IMR-90 (cell line): ENCODE data around the gene FAM53B. TPM values are rescaled to one million over a fixed set of nuclear protein-coding genes. Genes with fewer than 3 reads are reported as not detected.

Experiments
- ATAC-seq: fragments of 200-7000 bp; cut with Tn5 transposase; 2 replicates; pipeline ENCODE4 v1.9.1; 2020; ENCODE audit warnings: low read depth, mild to moderate bottlenecking, moderate library complexity
- BruUV-seq: library from RNA; stranded (reverse); fragments of 400-500 nt; replicated peaks from 2 replicates; lab custom pipeline; 2021; lab: Mats Ljungman, UMichigan
- CTCF ChIA-PET: fragments of 300-600 bp; formaldehyde crosslinking; extraction: SDS; loops from one replicate; lab custom pipeline; 2021; ENCODE audit warnings: antibody characterized with exemption; lab: Yijun Ruan, JAX
- POLR2A ChIA-PET: fragments of 300-600 bp; sonication (Branson Sonifier 250); formaldehyde crosslinking; loops from one replicate; lab custom pipeline; 2022; ENCODE audit warnings: antibody characterized with exemption; ENCODE audit not compliant: unreplicated experiment; lab: Charles Lee
- DNase-seq: peaks from one replicate; pipeline ENCODE4 v3.0.0; 2013
- H2AFZ ChIP-seq: replicated peaks from 2 replicates; pipeline ENCODE3; 2013; ENCODE audit warnings: low read length, mild to moderate bottlenecking; ENCODE audit not compliant: poor library complexity
- H2AK5ac ChIP-seq: 2 replicates; pipeline ENCODE4 v1.6.1; 2013; ENCODE audit warnings: low read depth, low read length, inconsistent platforms
- H2AK9ac ChIP-seq: replicated peaks from 2 replicates; pipeline ENCODE3; 2013; ENCODE audit warnings: mild to moderate bottlenecking, low read depth, low read length, moderate library complexity; ENCODE audit not compliant: poor library complexity
- H2BK120ac ChIP-seq: 2 replicates; pipeline ENCODE4 v1.6.1; 2013; ENCODE audit warnings: low read depth, low read length, inconsistent platforms
- H2BK15ac ChIP-seq: 3 replicates; pipeline ENCODE4 v1.6.1; 2013; ENCODE audit warnings: low read depth, low read length, inconsistent platforms
- H2BK20ac ChIP-seq: 2 replicates; pipeline ENCODE4 v1.6.1; 2013; ENCODE audit warnings: low read depth, mild to moderate bottlenecking, inconsistent platforms, low read length, moderate library complexity
- H2BK5ac ChIP-seq: 2 replicates; pipeline ENCODE4 v1.6.1; 2013; ENCODE audit warnings: mild to moderate bottlenecking, low read depth, low read length, inconsistent platforms; ENCODE audit not compliant: poor library complexity, severe bottlenecking
- H3K14ac ChIP-seq: replicated peaks from 2 replicates; pipeline ENCODE4 v1.6.1; 2013; ENCODE audit warnings: low read depth, low read length, inconsistent platforms
- H3K18ac ChIP-seq: 2 replicates; pipeline ENCODE4 v1.6.1; 2013; ENCODE audit warnings: low read depth, low read length, control low read depth
- H3K23ac ChIP-seq: 2 replicates; pipeline ENCODE4 v1.6.1; 2013; ENCODE audit warnings: low read depth, low read length, inconsistent platforms
- H3K27ac ChIP-seq: 2 replicates; pipeline ENCODE4 v1.5.1; 2013; ENCODE audit warnings: mild to moderate bottlenecking, control low read depth, low read length; ENCODE audit not compliant: insufficient read depth
- H3K27me3 ChIP-seq: 2 replicates; pipeline ENCODE4 v1.6.1; 2013; ENCODE audit warnings: low read length; ENCODE audit not compliant: control insufficient read depth, insufficient read depth
- H3K36me3 ChIP-seq: 2 replicates; pipeline ENCODE4 v1.6.1; 2013; ENCODE audit warnings: low read length, mixed read lengths; ENCODE audit not compliant: control insufficient read depth, insufficient read depth
- H3K4ac ChIP-seq: 2 replicates; pipeline ENCODE4 v1.6.1; 2013; ENCODE audit warnings: low read depth, low read length, inconsistent platforms
- H3K4me1 ChIP-seq: 2 replicates; pipeline ENCODE4 v1.6.1; 2013; ENCODE audit warnings: low read length, mixed read lengths; ENCODE audit not compliant: control insufficient read depth, insufficient read depth
- H3K4me2 ChIP-seq: 2 replicates; pipeline ENCODE4 v1.6.1; 2013; ENCODE audit warnings: low read depth, mild to moderate bottlenecking, control low read depth, low read length, moderate library complexity
- H3K4me3 ChIP-seq: 2 replicates; pipeline ENCODE4 v1.5.1; 2013; ENCODE audit warnings: low read depth, mild to moderate bottlenecking, control low read depth, low read length, moderate library complexity; ENCODE audit not compliant: insufficient read depth
- H3K56ac ChIP-seq: 2 replicates; pipeline ENCODE4 v1.6.1; 2013; ENCODE audit warnings: low read length, inconsistent platforms; ENCODE audit not compliant: insufficient read depth; ENCODE audit errors: extremely low read depth
- H3K79me1 ChIP-seq, 2 experiments: 2 replicates each; pipeline ENCODE4 v1.6.1; 2013; ENCODE audit warnings: low read length in 2 of 2, inconsistent platforms in 1 of 2, low read depth in 1 of 2
- H3K9ac ChIP-seq: 2 replicates; pipeline ENCODE4 v1.6.1; 2013; ENCODE audit warnings: low read depth, low read length, control low read depth
- H3K9me1 ChIP-seq: 2 replicates; pipeline ENCODE4 v1.6.1; 2013; ENCODE audit warnings: low read length, inconsistent platforms; ENCODE audit not compliant: insufficient read depth
- H3K9me3 ChIP-seq: 2 replicates; pipeline ENCODE4 v1.6.1; 2013; ENCODE audit warnings: low read length; ENCODE audit not compliant: control insufficient read depth, insufficient read depth
- H4K20me1 ChIP-seq: 2 replicates; pipeline ENCODE4 v1.6.1; 2013; ENCODE audit warnings: low read length, inconsistent platforms; ENCODE audit not compliant: insufficient read depth
- H4K5ac ChIP-seq: 2 replicates; pipeline ENCODE4 v1.6.1; 2013; ENCODE audit warnings: mild to moderate bottlenecking, low read depth, low read length, control low read depth
- H4K8ac ChIP-seq, 2 experiments: 2 replicates each; pipeline ENCODE4 v1.6.1; 2013; ENCODE audit warnings: low read depth in 2 of 2, low read length in 2 of 2, control low read depth in 1 of 2, inconsistent platforms in 1 of 2
- H4K91ac ChIP-seq: 2 replicates; pipeline ENCODE4 v1.6.1; 2013; ENCODE audit warnings: low read depth, low read length, inconsistent platforms; ENCODE audit not compliant: insufficient read depth
- CEBPB ChIP-seq: IDR thresholded peaks from 2 replicates; pipeline ENCODE4 v1.6.1; 2012; ENCODE audit warnings: low read depth, low read length, improper control_type of control experiment
- CHD1 ChIP-seq: IDR thresholded peaks from 2 replicates; pipeline ENCODE4 v1.6.1; 2012; ENCODE audit warnings: low read depth, low read length, improper control_type of control experiment
- MAFK ChIP-seq: IDR thresholded peaks from 2 replicates; pipeline ENCODE4 v1.6.1; 2012; ENCODE audit warnings: low read depth, low read length, improper control_type of control experiment
- MAZ ChIP-seq: IDR thresholded peaks from 2 replicates; pipeline ENCODE4 v1.6.1; 2012; ENCODE audit warnings: low read depth, mild to moderate bottlenecking, low read length, improper control_type of control experiment, moderate library complexity, borderline replicate concordance
- MXI1 ChIP-seq: IDR thresholded peaks from 2 replicates; pipeline ENCODE4 v1.6.1; 2012; ENCODE audit warnings: low read depth, mild to moderate bottlenecking, low read length, moderate library complexity, borderline replicate concordance
- NFE2L2 ChIP-seq: fragments of 150-350 bp; IDR thresholded peaks from 2 replicates; pipeline ENCODE4 v1.6.1; 2016; ENCODE audit warnings: low read depth, mild to moderate bottlenecking, low read length
- POLR2A ChIP-seq: IDR thresholded peaks from 2 replicates; pipeline ENCODE4 v1.6.1; 2012; ENCODE audit warnings: mild to moderate bottlenecking, low read depth, low read length
- RAD21 ChIP-seq: IDR thresholded peaks from 2 replicates; pipeline ENCODE4 v1.6.1; 2012; ENCODE audit warnings: low read length, improper control_type of control experiment
- WGBS, 2 experiments: methylation state at CpG; one replicate each; pipeline versions ENCODE4 v1.1.5 to v1.1.7; 2013; ENCODE audit warnings: missing lambda C conversion rate in 2 of 2; ENCODE audit not compliant: insufficient read length in 1 of 2; ENCODE audit errors: extremely low coverage in 2 of 2; 5-methylcytosine and 5-hydroxymethylcytosine counted together
- dilution Hi-C: fragments of 300-500 bp; cut with HindIII; formaldehyde crosslinking; loops from one replicate; pipeline ENCODE4 v1.14.3; 2018; ENCODE audit warnings: low sequenced_read_pairs; ENCODE audit not compliant: unreplicated experiment
- in situ Hi-C: fragments of 300-500 bp; cut with MboI; formaldehyde crosslinking; loops from 3 replicates; pipeline ENCODE4 v1.14.3; 2019; ENCODE audit warnings: low sequenced_read_pairs, inconsistent platforms, mixed read lengths
- intact Hi-C: fragments of 100-400 bp; cut with micrococcal nuclease; formaldehyde crosslinking; loops from 2 replicates; pipeline ENCODE4 v1.10.0; 2022
- polyA plus RNA-seq, 3 experiments: library from polyadenylated mRNA; depleted of rRNA; stranded (reverse); fragments of >200 nt; gene quantifications; 2 replicates each; pipeline ENCODE4 v1.2.3, GENCODE V29; 2012; ENCODE audit warnings: low replicate concordance in 1 of 3
- total RNA-seq: library from RNA; depleted of rRNA; stranded (reverse); fragments of >200 nt; gene quantifications from 2 replicates; pipeline ENCODE4 v1.2.3, GENCODE V29; 2012
- TF ChIP-seq, protein P1 (sequence below): fragments of 150-350 bp; IDR thresholded peaks from 2 replicates; pipeline ENCODE4 v1.6.1; 2017; ENCODE audit warnings: mild to moderate bottlenecking, antibody characterized with exemption, low read length, low read depth
- TF ChIP-seq, protein P2 (sequence below): conservative IDR thresholded peaks from 2 replicates; pipeline ENCODE4 v1.5.1; 2012; ENCODE audit warnings: mild to moderate bottlenecking, low read depth, low read length, improper control_type of control experiment
- TF ChIP-seq, protein P3 (sequence below): fragments of 150-350 bp; IDR thresholded peaks from 2 replicates; pipeline ENCODE4 v1.6.1; 2016; ENCODE audit warnings: low read depth, mild to moderate bottlenecking, low read length, moderate library complexity, borderline replicate concordance

The FAM53B gene
- total and polyA plus RNA-seq, 2 of the 4 experiments (the other 2 are of a cell fraction), result 3.8 to 5.7 TPM

DNA sequence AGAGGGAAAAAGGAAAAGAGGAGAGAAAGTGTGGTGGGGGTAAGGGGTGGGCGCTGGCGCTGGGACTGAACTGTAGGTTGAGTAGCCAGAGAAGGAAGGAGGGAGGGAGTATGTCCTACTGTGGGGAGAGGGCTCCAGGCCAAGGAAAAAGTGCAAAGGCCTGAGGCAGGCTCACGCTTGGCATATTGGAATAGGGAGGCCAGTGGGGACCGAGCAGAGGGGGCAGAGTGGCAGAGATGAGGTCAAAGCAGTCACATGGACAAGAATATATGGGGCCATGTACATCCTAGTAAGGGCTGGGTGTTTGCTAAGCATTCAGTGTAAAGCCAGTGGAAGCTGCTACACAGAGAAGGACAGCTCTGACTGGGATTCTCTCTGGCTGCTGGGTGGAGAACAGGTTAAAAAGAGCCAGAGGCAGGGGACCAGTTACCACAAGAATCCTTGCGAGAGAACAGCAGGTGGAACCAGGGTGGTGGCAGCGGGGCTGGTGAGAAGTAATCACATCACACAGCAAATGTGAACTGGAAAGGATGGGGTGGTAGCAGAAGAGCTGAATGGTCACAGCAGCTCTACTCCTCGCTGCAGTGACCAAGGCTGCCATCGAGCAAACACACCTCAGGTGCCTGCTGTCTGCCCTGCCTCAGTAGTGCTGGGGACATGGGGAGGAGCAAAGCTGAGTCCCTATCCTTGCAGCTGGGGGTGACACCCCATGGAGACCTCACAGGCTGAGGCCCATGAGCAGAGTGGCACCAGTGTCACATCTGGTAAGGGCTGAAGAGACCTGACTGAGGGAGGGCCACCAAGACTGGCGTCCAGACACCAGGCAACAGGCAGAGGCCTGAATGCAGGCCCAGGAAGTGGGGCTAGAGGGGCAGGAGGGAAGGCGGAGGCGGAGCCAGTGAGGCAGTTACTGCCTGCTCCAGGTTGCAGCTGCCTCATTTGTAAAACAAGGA is 39.5 kb downstream of the FAM53B start:
- DNase-seq (no peak), ATAC-seq (no peak)
- Histone ChIP-seq H2AK5ac (no peak overlapping the region), H3K36me3 (peaks cover 8% of the 10 kb centered on the region; the same call in 1 of the 2 replicates), H3K4ac (no peak overlapping the region), H3K9me3 (no peaks in the 10 kb centered on the region), H2BK20ac (no peak overlapping the region), H3K79me1 (peaks cover 0 to 6% of the 10 kb centered on the region in 2 experiments; a peak in 1 of 4 replicates), H3K27ac (no peak overlapping the region), H3K27me3 (no peaks in the 10 kb centered on the region), H3K4me2 (no peak overlapping the region), H3K4me3 (no peak overlapping the region), H3K56ac (no peak overlapping the region), H4K20me1 (peaks cover 3% of the 10 kb centered on the region; the same call in 1 of the 2 replicates), H3K18ac (no peak overlapping the region), H2BK15ac (no peak overlapping the region), H4K5ac (no peak overlapping the region), H3K9ac (no peak overlapping the region), H2AK9ac (no peak overlapping the region), H2AFZ (no peak overlapping the region), H3K14ac (no peak overlapping the region), H2BK5ac (no peak overlapping the region), H3K4me1 (peaks cover 31% of the 10 kb centered on the region), H4K8ac (no peak overlapping the region), H2BK120ac (no peak overlapping the region), H4K91ac (no peak overlapping the region), H3K23ac (no peak overlapping the region), H3K9me1 (peaks cover 11% of the 10 kb centered on the region; the same call in 1 of the 2 replicates)
- intact Hi-C loops (loop anchor here (5.0 kb wide), 1 partner anchor 38 kb away; the partner anchor contains the start of gene FAM53B), dilution Hi-C loops (no loop called here), in situ Hi-C loops (no loop called here)
- 88% methylated on average over 5 of the region's 11 CpGs; no CpG with 5 or more reads in 1 of the 2 experiments for WGBS, 2 experiments
- ChIA-PET POLR2A (no interaction called here), CTCF (no interaction called here)
- TF ChIP-seq, protein P1, sequence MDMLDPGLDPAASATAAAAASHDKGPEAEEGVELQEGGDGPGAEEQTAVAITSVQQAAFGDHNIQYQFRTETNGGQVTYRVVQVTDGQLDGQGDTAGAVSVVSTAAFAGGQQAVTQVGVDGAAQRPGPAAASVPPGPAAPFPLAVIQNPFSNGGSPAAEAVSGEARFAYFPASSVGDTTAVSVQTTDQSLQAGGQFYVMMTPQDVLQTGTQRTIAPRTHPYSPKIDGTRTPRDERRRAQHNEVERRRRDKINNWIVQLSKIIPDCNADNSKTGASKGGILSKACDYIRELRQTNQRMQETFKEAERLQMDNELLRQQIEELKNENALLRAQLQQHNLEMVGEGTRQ, result no peak
- TF ChIP-seq RAD21, result no peak
- no peak for TF ChIP-seq CEBPB
- TF ChIP-seq POLR2A, result no peak
- no peak for TF ChIP-seq MXI1
- no peak for TF ChIP-seq CHD1
- no peak for TF ChIP-seq MAZ
- TF ChIP-seq NFE2L2, result no peak
- TF ChIP-seq, protein P2, sequence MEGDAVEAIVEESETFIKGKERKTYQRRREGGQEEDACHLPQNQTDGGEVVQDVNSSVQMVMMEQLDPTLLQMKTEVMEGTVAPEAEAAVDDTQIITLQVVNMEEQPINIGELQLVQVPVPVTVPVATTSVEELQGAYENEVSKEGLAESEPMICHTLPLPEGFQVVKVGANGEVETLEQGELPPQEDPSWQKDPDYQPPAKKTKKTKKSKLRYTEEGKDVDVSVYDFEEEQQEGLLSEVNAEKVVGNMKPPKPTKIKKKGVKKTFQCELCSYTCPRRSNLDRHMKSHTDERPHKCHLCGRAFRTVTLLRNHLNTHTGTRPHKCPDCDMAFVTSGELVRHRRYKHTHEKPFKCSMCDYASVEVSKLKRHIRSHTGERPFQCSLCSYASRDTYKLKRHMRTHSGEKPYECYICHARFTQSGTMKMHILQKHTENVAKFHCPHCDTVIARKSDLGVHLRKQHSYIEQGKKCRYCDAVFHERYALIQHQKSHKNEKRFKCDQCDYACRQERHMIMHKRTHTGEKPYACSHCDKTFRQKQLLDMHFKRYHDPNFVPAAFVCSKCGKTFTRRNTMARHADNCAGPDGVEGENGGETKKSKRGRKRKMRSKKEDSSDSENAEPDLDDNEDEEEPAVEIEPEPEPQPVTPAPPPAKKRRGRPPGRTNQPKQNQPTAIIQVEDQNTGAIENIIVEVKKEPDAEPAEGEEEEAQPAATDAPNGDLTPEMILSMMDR, result no peak
- TF ChIP-seq, protein P3, sequence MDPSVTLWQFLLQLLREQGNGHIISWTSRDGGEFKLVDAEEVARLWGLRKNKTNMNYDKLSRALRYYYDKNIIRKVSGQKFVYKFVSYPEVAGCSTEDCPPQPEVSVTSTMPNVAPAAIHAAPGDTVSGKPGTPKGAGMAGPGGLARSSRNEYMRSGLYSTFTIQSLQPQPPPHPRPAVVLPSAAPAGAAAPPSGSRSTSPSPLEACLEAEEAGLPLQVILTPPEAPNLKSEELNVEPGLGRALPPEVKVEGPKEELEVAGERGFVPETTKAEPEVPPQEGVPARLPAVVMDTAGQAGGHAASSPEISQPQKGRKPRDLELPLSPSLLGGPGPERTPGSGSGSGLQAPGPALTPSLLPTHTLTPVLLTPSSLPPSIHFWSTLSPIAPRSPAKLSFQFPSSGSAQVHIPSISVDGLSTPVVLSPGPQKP, result no peak
- TF ChIP-seq MAFK, result no peak
- no TSS peak for BruUV-seq
